Measurements from ENCODE around the gene FBXW7. TPM values are rescaled to one million over a fixed set of nuclear protein-coding genes. Genes with fewer than 3 reads are reported as not detected.

The FBXW7 gene
- total RNA-seq = 117 and 125 TPM in 2 replicates
- 211 TPM for total RNA-seq (2013)
- 23.0 and 32.0 TPM in 2 replicates for polyA plus RNA-seq
- 74.8 and 108 TPM in 2 replicates for polyA minus RNA-seq

- peaks cover 34% of the 10 kb centered on the region for H4K20me1 ChIP-seq (ENCODE audit: control insufficient read depth, insufficient read depth, low read length, poor library complexity, severe bottlenecking)
- H3K27ac ChIP-seq (ENCODE audit: low read length in 2 of 2) = peak within 1 kb of the TSS; percentile 83 to 88
- no peaks in the 10 kb centered on the region for H3K27me3 Mint-ChIP-seq
- TF ChIP-seq EZH2 (IDR thresholded peaks at IDR 0.05; ENCODE audit: borderline replicate concordance, insufficient read depth, low read depth, low read length, poor library complexity, severe bottlenecking) = no peak
- no peak for TF ChIP-seq CTCF (IDR thresholded peaks at IDR 0.05)
- no peaks in the 10 kb centered on the region for H3K27me3 ChIP-seq (replicated peaks in 1 of 4; ENCODE audit: control extremely low read depth in 1 of 4, control insufficient read depth in 3 of 4, insufficient read depth in 4 of 4, low read length in 3 of 4)
- peak within 1 kb of the TSS; percentile 58 to 91 (median 81) for H3K4me3 ChIP-seq (ENCODE audit: control extremely low read depth in 1 of 5, extremely low read depth in 1 of 5, insufficient read depth in 1 of 5, low read depth in 2 of 5, low read length in 4 of 5)
- no peaks in the 10 kb centered on the region for H3K9me3 Mint-ChIP-seq (ENCODE audit: insufficient read depth)
- under 1% methylated on average over 55 of the region's 63 CpGs for WGBS (ENCODE audit: insufficient coverage)
- intact Hi-C loops (cut with micrococcal nuclease) = loop anchor here (1.0 to 5.0 kb wide), 8 partner anchors 16 to 1519 kb away; partner anchors contain the start of genes ARFIP1, GATB, LRBA and TIGD4
- H3K9me3 ChIP-seq (ENCODE audit: control extremely low read depth in 1 of 3, control insufficient read depth in 2 of 3, insufficient read depth in 1 of 3, low read length in 2 of 3) = peaks cover 0 to 16% (median 0%) of the 10 kb centered on the region in 3 donors
- peak within 1 kb of the TSS; percentile 86 for H3K4me2 ChIP-seq (replicated peaks; ENCODE audit: low read depth, low read length, poor library complexity, severe bottlenecking)
- peak within 1 kb of the TSS; percentile 96 for H3K27ac Mint-ChIP-seq
- peaks cover 67% of the 10 kb centered on the region for H3K4me1 Mint-ChIP-seq
- DNase-seq (peak; percentile 100), ATAC-seq (ENCODE audit: low read depth) (peak; percentile 83)
- peaks cover 27 to 36% of the 10 kb centered on the region in 2 donors for H3K4me1 ChIP-seq (ENCODE audit: control insufficient read depth in 2 of 2, insufficient read depth in 2 of 2, low read length in 2 of 2)
- ChIA-PET CTCF (interaction anchor here (1.0 to 3.6 kb wide), 10 partner anchors 15 to 142 kb away, joined by 3 to 30 read pairs (median 3); no protein-coding TSS in a partner anchor), POLR2A (interaction anchor here (1.0 to 2.1 kb wide), 11 partner anchors 9 to 930 kb away, joined by 3 to 9 read pairs (median 4); partner anchors contain the start of genes TIGD4 and TMEM131L)
- H2AFZ ChIP-seq (ENCODE audit: insufficient read depth, low read depth, low read length, poor library complexity, severe bottlenecking) = peak within 1 kb of the TSS; percentile 91
- H3K4me3 Mint-ChIP-seq = peak within 1 kb of the TSS; percentile 98
- peak within 1 kb of the TSS; percentile 89 for H3K9ac ChIP-seq (ENCODE audit: low read length)
- H3K79me2 ChIP-seq (ENCODE audit: control insufficient read depth, insufficient read depth, low read length) = peaks cover 82% of the 10 kb centered on the region
- H3K36me3 ChIP-seq (replicated peaks in 1 of 2; ENCODE audit: control extremely low read depth in 1 of 2, control insufficient read depth in 1 of 2, extremely low read depth in 1 of 2, insufficient read depth in 2 of 2, low read length in 1 of 2) = peaks cover 0 to 11% of the 10 kb centered on the region in 2 experiments
These were observed at the start of gene FBXW7 for GRCh38 chr4:152535903-152536544. Gene FBXW7 (minus strand): TSS chr4:152536092. CDS start chr4:152411803, 124,289 bp downstream.

DNA sequence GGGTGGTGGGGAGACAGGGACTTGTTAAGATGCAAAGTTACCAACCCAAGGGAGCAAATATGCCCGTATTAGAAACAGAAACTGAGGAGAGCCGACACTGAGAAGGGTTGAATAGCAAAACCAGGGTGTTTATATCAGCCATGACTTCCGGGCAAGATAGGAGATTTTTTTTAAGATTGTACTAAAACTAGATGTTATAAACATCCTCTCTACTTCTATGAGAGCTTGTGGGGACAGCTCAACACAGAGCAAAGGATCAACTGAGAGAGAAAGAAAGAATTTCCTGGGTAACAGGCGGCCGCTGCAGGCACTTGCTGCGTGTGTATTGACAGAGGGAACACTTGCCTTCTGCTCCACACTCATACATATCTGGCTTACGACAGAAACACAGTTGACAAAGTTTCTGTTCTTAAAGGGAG lies 49.1 kb upstream of the FBXW7 start:
- Histone ChIP-seq H3K4me3 (ENCODE audit: control extremely low read depth in 1 of 5, extremely low read depth in 1 of 5, insufficient read depth in 1 of 5, low read depth in 2 of 5, low read length in 4 of 5) (peak overlapping the region in 2 of 5 experiments; percentile 16 to 38), H4K20me1 (ENCODE audit: control insufficient read depth, insufficient read depth, low read length, poor library complexity, severe bottlenecking) (no peaks in the 10 kb centered on the region), H3K79me2 (ENCODE audit: control insufficient read depth, insufficient read depth, low read length) (no peaks in the 10 kb centered on the region), H3K9ac (ENCODE audit: low read length) (peak overlapping the region; percentile 49), H3K36me3 (replicated peaks in 1 of 2; ENCODE audit: control extremely low read depth in 1 of 2, control insufficient read depth in 1 of 2, extremely low read depth in 1 of 2, insufficient read depth in 2 of 2, low read length in 1 of 2) (no peaks in the 10 kb centered on the region), H3K4me1 (ENCODE audit: control insufficient read depth in 2 of 2, insufficient read depth in 2 of 2, low read length in 2 of 2) (peaks cover 0 to 4% of the 10 kb centered on the region in 2 donors), H2AFZ (ENCODE audit: insufficient read depth, low read depth, low read length, poor library complexity, severe bottlenecking) (peak overlapping the region; percentile 45), H3K27ac (ENCODE audit: low read length in 2 of 2) (peak overlapping the region; percentile 42 to 43), H3K4me2 (replicated peaks; ENCODE audit: low read depth, low read length, poor library complexity, severe bottlenecking) (peak overlapping the region; percentile 53), H3K27me3 (replicated peaks in 1 of 4; ENCODE audit: control extremely low read depth in 1 of 4, control insufficient read depth in 3 of 4, insufficient read depth in 4 of 4, low read length in 3 of 4) (no peaks in the 10 kb centered on the region), H3K9me3 (ENCODE audit: control extremely low read depth in 1 of 3, control insufficient read depth in 2 of 3, insufficient read depth in 1 of 3, low read length in 2 of 3) (peaks cover 0 to 5% (median 0%) of the 10 kb centered on the region in 3 donors)
- no peaks in the 10 kb centered on the region for H3K27me3 Mint-ChIP-seq
- H3K27ac Mint-ChIP-seq = peak overlapping the region; percentile 81
- ChIA-PET CTCF (no interaction called here), POLR2A (no interaction called here)
- TF ChIP-seq EZH2 (IDR thresholded peaks at IDR 0.05; ENCODE audit: borderline replicate concordance, insufficient read depth, low read depth, low read length, poor library complexity, severe bottlenecking) = no peak
- TF ChIP-seq CTCF (IDR thresholded peaks at IDR 0.05) = no peak
- WGBS (ENCODE audit: insufficient coverage) = 50% methylated on average over 1 of the region's 7 CpGs
- H3K4me1 Mint-ChIP-seq = peaks cover 14% of the 10 kb centered on the region
- DNase-seq (peak; percentile 15), ATAC-seq (ENCODE audit: low read depth) (peak; percentile 53)
- intact Hi-C loops (cut with micrococcal nuclease) = loop anchor here (5.0 kb wide), 1 partner anchor 33 kb away; no protein-coding TSS in a partner anchor
- H3K4me3 Mint-ChIP-seq = peak overlapping the region; percentile 74
- no peaks in the 10 kb centered on the region for H3K9me3 Mint-ChIP-seq (ENCODE audit: insufficient read depth)
